Endothelial cell of umbilical vein (primary cell): ENCODE data around the gene TEX19. TPM values are rescaled to one million over a fixed set of nuclear protein-coding genes. Genes with fewer than 3 reads are reported as not detected.

Experiments
- BruUV-seq: library from RNA; stranded (reverse); fragments of 400-500 nt; replicated peaks from 2 replicates; lab custom pipeline; 2021; lab: Mats Ljungman, UMichigan
- CTCF ChIA-PET: fragments of 300-600, 350-600 bp; sonication (Branson Sonifier 250); formaldehyde crosslinking; loops from one replicate; lab custom pipeline; 2021; ENCODE audit warnings: antibody characterized with exemption, inconsistent platforms; lab: Charles Lee
- POLR2A ChIA-PET: fragments of 300-600, 350-600 bp; sonication (Branson Sonifier 250); formaldehyde crosslinking; loops from one replicate; lab custom pipeline; 2021; ENCODE audit warnings: antibody characterized with exemption, inconsistent platforms; lab: Charles Lee
- DNase-seq: peaks from one replicate; pipeline ENCODE4 v3.0.0-alpha.2; 2011; ENCODE audit warnings: low read depth, low spot score
- FAIRE-seq: peaks from 2 replicates; lab custom pipeline; 2011; peaks lifted over from hg19 to GRCh38; lab: Jason Lieb, UNC
- H2AFZ ChIP-seq: 2 replicates; pipeline ENCODE4 v1.6.0; 2012; ENCODE audit warnings: low read depth, low read length, control low read depth, inconsistent platforms
- H3K27ac ChIP-seq: 2 replicates; pipeline ENCODE4 v1.5.1; 2011; ENCODE audit warnings: low read depth, mild to moderate bottlenecking, control low read depth, low read length, moderate library complexity; ENCODE audit not compliant: insufficient read depth
- H3K27me3 ChIP-seq, 2 experiments: 2 replicates each; pipeline versions ENCODE4 v1.6.0 to v1.6.1; 2011; ENCODE audit warnings: low read length in 2 of 2, mixed read lengths in 1 of 2; ENCODE audit not compliant: control insufficient read depth in 2 of 2, insufficient read depth in 2 of 2
- H3K36me3 ChIP-seq, 2 experiments: 2 replicates in 1 of 2; 3 replicates in 1 of 2; pipeline ENCODE4 v1.5.1; 2011; ENCODE audit warnings: low read length in 2 of 2, mild to moderate bottlenecking in 1 of 2, moderate library complexity in 1 of 2; ENCODE audit not compliant: control insufficient read depth in 2 of 2, insufficient read depth in 2 of 2; ENCODE audit errors: extremely low read depth in 1 of 2
- H3K4me1 ChIP-seq: 3 replicates; pipeline ENCODE4 v1.5.1; 2011; ENCODE audit warnings: mild to moderate bottlenecking, low read length; ENCODE audit not compliant: control insufficient read depth, insufficient read depth; ENCODE audit errors: extremely low read depth
- H3K4me2 ChIP-seq: 2 replicates; pipeline ENCODE4 v1.6.1; 2011; ENCODE audit warnings: low read length, control low read depth, mixed read lengths; ENCODE audit not compliant: insufficient read depth
- H3K4me3 ChIP-seq, 3 experiments: fragments of 200-600 bp in 1 of 3; sonication (generic), shearing (Covaris generic) in 1 of 3; replicated peaks in 1 of 3; 2 replicates each; pipeline ENCODE4 v1.5.1; 2011 to 2016; ENCODE audit warnings: control low read depth in 3 of 3, low read length in 3 of 3, mild to moderate bottlenecking in 2 of 3, inconsistent platforms in 1 of 3, low read depth in 1 of 3, moderate library complexity in 1 of 3; ENCODE audit not compliant: insufficient read depth in 1 of 3
- H3K79me2 ChIP-seq: 2 replicates; pipeline ENCODE4 v1.6.0; 2012; ENCODE audit warnings: low read length, inconsistent platforms; ENCODE audit not compliant: control insufficient read depth, insufficient read depth
- H3K9ac ChIP-seq: replicated peaks from 2 replicates; pipeline ENCODE3; 2011; ENCODE audit warnings: low read length, control low read depth; ENCODE audit not compliant: insufficient read depth; ENCODE audit errors: extremely low read depth
- H3K9me1 ChIP-seq: replicated peaks from 3 replicates; pipeline ENCODE4 v1.6.0; 2011; ENCODE audit warnings: mild to moderate bottlenecking, low read length; ENCODE audit not compliant: control insufficient read depth, insufficient read depth; ENCODE audit errors: extremely low read depth
- H3K9me3 ChIP-seq: replicated peaks from 2 replicates; pipeline ENCODE4 v1.5.1; 2012; ENCODE audit warnings: low read length, inconsistent platforms; ENCODE audit not compliant: control insufficient read depth, insufficient read depth
- H4K20me1 ChIP-seq: replicated peaks from 2 replicates; pipeline ENCODE3; 2011; ENCODE audit warnings: mild to moderate bottlenecking, low read length; ENCODE audit not compliant: control insufficient read depth, insufficient read depth; ENCODE audit errors: extremely low read depth
- CTCF ChIP-seq, 2 donors: IDR thresholded peaks; 1 replicate in 1 of 2; 2 replicates in 1 of 2; pipeline ENCODE4 v1.5.1; 2011; ENCODE audit warnings: low read length in 2 of 2, mild to moderate bottlenecking in 2 of 2, moderate library complexity in 2 of 2, control low read depth in 1 of 2, inconsistent platforms in 1 of 2, low read depth in 1 of 2; ENCODE audit not compliant: insufficient read depth in 1 of 2; ENCODE audit errors: extremely low read depth in 1 of 2
- EZH2 ChIP-seq: IDR thresholded peaks from 2 replicates; pipeline ENCODE4 v1.6.1; 2012; ENCODE audit warnings: borderline replicate concordance, low read depth, mild to moderate bottlenecking, moderate library complexity, low read length, inconsistent platforms; ENCODE audit not compliant: severe bottlenecking
- FOS ChIP-seq: IDR thresholded peaks from 2 replicates; pipeline ENCODE4 v1.6.1; 2011; ENCODE audit warnings: mild to moderate bottlenecking, low read length, moderate library complexity, borderline replicate concordance; ENCODE audit not compliant: insufficient read depth
- GATA2 ChIP-seq: IDR thresholded peaks from 2 replicates; pipeline ENCODE4 v1.7.0; 2011; ENCODE audit warnings: low read depth, mild to moderate bottlenecking, moderate library complexity, mixed read lengths, low read length; ENCODE audit not compliant: insufficient read length, insufficient read depth
- JUN ChIP-seq: IDR thresholded peaks from 2 replicates; pipeline ENCODE4 v1.6.1; 2011; ENCODE audit warnings: borderline replicate concordance, low read depth; ENCODE audit not compliant: insufficient read length, insufficient read depth
- MAX ChIP-seq: IDR thresholded peaks from 2 replicates; pipeline ENCODE4 v1.6.1; 2011; ENCODE audit not compliant: insufficient read depth, insufficient read length
- MYC ChIP-seq: IDR thresholded peaks from one replicate; pipeline ENCODE4 v1.6.1; 2011; ENCODE audit warnings: mild to moderate bottlenecking, low read depth, low read length
- POLR2A ChIP-seq: IDR thresholded peaks from 2 replicates; pipeline ENCODE4 v1.6.1; 2012; ENCODE audit warnings: low read depth, mild to moderate bottlenecking, control low read depth, low read length
- POLR2AphosphoS5 ChIP-seq: IDR thresholded peaks from 2 replicates; pipeline ENCODE4 v1.6.1; 2012; ENCODE audit warnings: low read depth, mild to moderate bottlenecking, control low read depth, low read length, moderate library complexity; ENCODE audit not compliant: insufficient read depth
- dilution Hi-C: fragments of 300-500 bp; cut with MboI; formaldehyde crosslinking; loops from one replicate; pipeline ENCODE4 v1.15.0; 2019; ENCODE audit warnings: low sequenced_read_pairs; ENCODE audit not compliant: extremely low pct_ligation_motif_present
- intact Hi-C: fragments of 100-400 bp; cut with micrococcal nuclease; formaldehyde crosslinking; loops from one replicate; pipeline ENCODE4 v1.10.0; 2022
- polyA plus RNA-seq, 4 experiments: library from polyadenylated mRNA; depleted of rRNA in 3 of 4; stranded (reverse) in 3 of 4; unstranded in 1 of 4; fragments of >200 nt; gene quantifications; 2 replicates each; pipeline versions ENCODE4 v1.2.1 to v1.2.3, GENCODE V29; 2011 to 2012; ENCODE audit warnings: missing spikeins in 1 of 4
- total RNA-seq: library from RNA; stranded (reverse); gene quantifications from 2 replicates; pipeline ENCODE4 v1.2.3, GENCODE V29; 2021

Gene TEX19
- total and polyA plus RNA-seq, 2 donors (not counting 3 experiments of a cell fraction or from before 2014, with no cell fraction given): 0.06 TPM; not detected in 1

GRCh38 chr17:82390860-82391435 is 31.9 kb downstream of the TEX19 start:
- intact Hi-C loops: no loop called here
- H3K4me1 ChIP-seq: no peaks in the 10 kb centered on the region
- no peak for DNase-seq
- no peaks in the 10 kb centered on the region for H3K9me3 ChIP-seq
- TF ChIP-seq JUN (no peak), MAX (no peak), MYC (no peak), GATA2 (no peak), FOS (no peak), POLR2AphosphoS5 (no peak), POLR2A (no peak)
- H3K9ac ChIP-seq: no peak overlapping the region
- H3K9me1 ChIP-seq: no peaks in the 10 kb centered on the region
- no peaks in the 10 kb centered on the region for H3K36me3 ChIP-seq
- no peaks in the 10 kb centered on the region for H3K27me3 ChIP-seq
- BruUV-seq: no TSS peak
- H4K20me1 ChIP-seq: no peaks in the 10 kb centered on the region
- H3K4me3 ChIP-seq: no peak overlapping the region
- FAIRE-seq: no peak
- ChIA-PET POLR2A (no interaction called here), CTCF (no interaction called here)
- no peaks in the 10 kb centered on the region for H3K79me2 ChIP-seq
- no peak overlapping the region for H3K4me2 ChIP-seq
- no peak overlapping the region for H3K27ac ChIP-seq
- dilution Hi-C loops: no loop called here
- no peak overlapping the region for H2AFZ ChIP-seq

- Histone ChIP-seq H3K36me3 (no peaks in the 10 kb centered on the region), H3K27me3 (no peaks in the 10 kb centered on the region), H3K4me3 (no peak overlapping the region), H3K9me1 (no peaks in the 10 kb centered on the region), H3K27ac (no peak overlapping the region), H3K79me2 (no peaks in the 10 kb centered on the region), H4K20me1 (no peaks in the 10 kb centered on the region), H3K9ac (no peak overlapping the region), H3K9me3 (no peaks in the 10 kb centered on the region), H2AFZ (no peak overlapping the region), H3K4me1 (no peaks in the 10 kb centered on the region), H3K4me2 (no peak overlapping the region)
- ChIA-PET POLR2A (no interaction called here), CTCF (no interaction called here)
- no peak for DNase-seq
- dilution Hi-C loops (no loop called here), intact Hi-C loops (no loop called here)
- no TSS peak for BruUV-seq
- TF ChIP-seq GATA2 (no peak), POLR2AphosphoS5 (no peak), MAX (no peak), FOS (no peak), CTCF (IDR thresholded peaks at IDR 0.05; ENCODE audit: extremely low read depth in 1 of 2, insufficient read depth in 1 of 2, low read depth in 1 of 2, low read length in 2 of 2) (no peak), MYC (no peak), POLR2A (no peak), EZH2 (no peak), JUN (no peak)
- FAIRE-seq: no peak
Measured at GRCh38 chr17:82391496-82392066, 32.5 kb downstream of the TEX19 start.
